NCI-H1436 (cell line): Measurements from ENCODE around the gene CDH13.

Experiments
- DNase-seq: peaks from one replicate; lab custom pipeline; 2025; lab: John Stamatoyannopoulos, UW

Gene CDH13

GRCh38 chr16:82699260-82699659 lies 72.5 kb downstream of the CDH13 start:
- DNase-seq, result no peak

GRCh38 chr16:82699711-82700495 lies 73.1 kb downstream of the CDH13 start:
- DNase-seq, result no peak

GRCh38 chr16:82700541-82701235 lies 73.9 kb downstream of the CDH13 start:
- DNase-seq, result no peak

DNA sequence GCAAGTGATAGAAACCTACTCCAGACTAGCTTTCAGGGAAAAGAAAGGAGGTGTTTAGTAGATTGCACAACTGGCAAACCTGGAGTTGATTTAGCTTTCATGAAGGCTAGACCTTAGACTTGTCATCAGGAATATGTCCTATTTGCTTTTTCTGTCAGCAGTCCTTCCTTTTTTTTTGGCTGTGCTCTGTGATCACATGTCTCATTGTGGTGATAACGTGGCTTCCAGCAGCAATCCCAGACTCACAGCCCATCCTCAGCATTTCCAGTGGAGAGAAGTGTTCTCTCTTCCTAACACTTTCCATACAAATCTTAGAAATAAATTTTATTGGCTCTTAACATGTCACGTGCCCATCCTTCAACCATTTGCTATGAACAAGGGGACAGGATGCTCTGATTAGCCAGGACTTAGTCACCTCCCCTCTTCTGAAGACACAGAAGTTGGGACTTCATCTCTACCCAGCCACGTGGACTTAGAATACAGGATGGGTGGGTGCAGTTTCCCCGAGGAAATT lies 74.7 kb downstream of the CDH13 start:
- DNase-seq, result no peak

DNA sequence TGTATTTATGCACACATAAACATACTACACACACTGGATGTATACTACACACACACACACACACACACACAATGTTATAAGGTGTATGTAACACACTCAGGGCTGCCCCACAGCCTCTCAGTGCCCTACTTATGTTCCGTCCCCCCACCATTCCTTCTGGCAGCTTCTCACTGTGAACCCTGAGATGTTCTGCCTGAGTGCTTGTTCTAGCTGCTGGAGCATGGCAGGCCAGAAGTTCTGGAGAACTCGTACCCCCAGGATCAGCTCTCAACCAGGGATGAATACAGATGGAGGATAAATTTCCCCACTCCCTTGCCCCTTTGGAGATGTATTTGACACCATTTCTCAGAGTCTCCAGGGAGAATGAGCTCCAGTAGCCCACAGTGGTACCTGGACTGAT lies 76.4 kb downstream of the CDH13 start:
- DNase-seq, result no peak

DNA sequence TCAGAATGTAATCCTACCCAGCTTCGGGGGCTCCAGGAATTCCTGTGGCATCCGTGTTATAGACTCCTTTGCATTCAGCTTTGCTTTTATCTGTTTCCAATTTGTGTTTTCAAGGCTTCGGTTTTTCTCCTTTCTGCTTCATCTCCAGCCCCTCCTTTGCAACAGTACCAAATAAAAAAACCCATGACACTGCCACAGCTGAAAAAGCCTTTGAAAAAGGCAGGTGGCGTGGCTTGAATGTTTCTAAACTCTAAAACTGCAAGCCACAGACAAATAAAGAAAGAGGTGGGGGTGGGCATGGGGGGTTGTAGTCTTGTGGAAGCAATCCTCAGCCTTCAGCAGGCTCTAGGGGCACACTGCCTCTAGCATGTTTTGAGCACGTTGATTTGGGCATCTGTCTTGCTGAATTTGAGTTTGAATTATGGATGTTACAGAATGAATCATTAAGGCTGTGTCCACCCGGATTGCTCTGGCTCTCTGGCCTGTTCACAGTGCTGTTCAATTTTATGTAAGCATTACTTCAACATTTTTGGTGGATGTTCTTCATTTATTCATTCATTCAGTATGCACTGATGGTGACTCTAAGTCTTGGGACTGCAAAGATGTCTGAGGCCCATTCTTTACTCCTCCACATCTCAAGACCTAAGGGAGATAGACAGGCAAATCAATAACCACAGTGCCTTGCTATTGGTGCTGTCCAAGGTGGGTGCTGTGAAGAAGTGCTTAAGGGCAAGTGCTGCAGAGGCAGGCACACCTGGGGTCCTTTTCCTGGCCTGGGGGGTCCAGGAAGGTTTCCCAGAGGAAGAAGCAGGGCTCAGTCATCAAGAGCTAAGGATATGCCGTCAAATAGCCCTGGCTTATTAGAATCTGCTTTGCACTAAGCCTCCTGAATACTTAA lies 77.4 kb downstream of the CDH13 start:
- no peak for DNase-seq

DNA sequence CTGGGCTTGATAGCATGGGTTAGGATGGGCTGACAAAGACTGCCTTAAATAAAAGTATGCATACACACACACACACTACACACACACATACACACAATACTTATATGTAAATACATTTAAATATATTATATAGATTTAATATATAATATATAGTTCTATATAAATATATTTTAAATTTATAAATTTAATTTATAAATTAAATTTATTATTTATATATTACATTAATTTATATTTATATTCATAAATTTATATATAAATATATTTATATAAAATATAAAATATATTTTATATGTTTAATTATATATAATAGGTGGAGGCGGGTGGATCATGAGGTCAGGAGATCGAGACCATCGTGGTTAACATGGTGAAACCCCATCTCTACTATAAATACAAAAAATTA lies 83.2 kb downstream of the CDH13 start:
- no peak for DNase-seq

DNA sequence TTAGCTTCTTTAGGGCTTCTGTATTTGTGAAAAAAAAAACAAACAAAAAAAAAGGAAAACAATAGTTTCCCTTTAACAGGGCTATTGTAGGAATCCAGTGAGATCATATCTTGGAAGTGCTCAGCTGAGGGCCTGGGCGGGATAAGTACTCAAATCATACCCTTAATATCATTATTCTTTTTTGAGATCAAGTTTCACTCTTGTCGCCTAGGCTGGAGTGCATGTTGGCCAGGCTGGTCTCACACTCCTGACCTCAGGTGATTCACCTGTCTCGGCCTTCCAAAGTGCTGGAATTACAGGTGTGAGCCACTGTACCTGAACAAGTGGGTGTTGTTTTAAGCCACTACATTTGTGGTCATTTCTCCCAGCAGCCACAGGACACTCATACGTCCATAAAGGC lies 87.0 kb downstream of the CDH13 start:
- no peak for DNase-seq

- DNase-seq, result no peak
Measured at GRCh38 chr16:82715160-82715559, 88.4 kb downstream of the CDH13 start.

DNA sequence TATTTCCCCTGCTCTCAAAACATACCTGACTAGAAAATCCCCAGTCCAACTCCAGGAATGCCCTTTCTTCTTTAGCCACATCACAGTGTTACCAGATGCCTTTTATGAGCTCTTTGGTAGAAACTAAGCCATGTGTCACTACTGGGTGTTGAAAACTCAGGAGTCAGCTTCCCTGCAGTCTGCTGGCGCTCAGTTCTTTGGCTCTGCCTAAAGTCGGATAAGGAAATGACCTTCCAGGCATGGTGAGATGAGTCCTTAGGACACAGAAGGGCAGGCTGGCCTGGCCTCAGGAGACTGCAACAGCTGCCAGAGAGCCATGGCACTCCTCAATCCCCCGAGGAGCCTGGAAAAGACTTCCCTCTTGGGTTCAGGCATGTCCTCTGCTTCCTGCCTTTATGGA lies 89.1 kb downstream of the CDH13 start:
- DNase-seq, result no peak

- DNase-seq, result no peak
Measured at GRCh38 chr16:82716361-82716855, 89.6 kb downstream of the CDH13 start.

- no peak for DNase-seq
Measured at GRCh38 chr16:82720414-82720813, 93.6 kb downstream of the CDH13 start.

DNA sequence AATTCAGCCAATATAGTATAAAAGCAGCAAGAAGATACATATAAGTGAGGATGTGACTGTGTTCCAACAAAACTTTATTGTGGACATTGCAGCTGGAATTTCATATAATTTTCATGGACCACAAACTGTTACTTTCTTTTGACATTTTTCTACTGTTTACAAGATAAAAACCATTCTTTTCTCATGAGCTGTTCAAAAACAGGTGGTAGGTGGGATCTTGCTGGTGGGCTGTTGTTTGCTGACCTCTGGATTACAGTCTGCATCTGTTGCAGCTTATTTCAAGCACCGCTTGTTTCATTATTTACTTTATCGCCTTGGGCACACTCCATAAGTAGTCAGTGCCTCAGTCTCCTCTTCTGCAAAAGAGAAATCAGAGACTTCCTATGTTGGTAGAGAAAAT lies 99.5 kb downstream of the CDH13 start:
- no peak for DNase-seq

- no peak for DNase-seq
Measured at GRCh38 chr16:82728901-82729300, 102.1 kb downstream of the CDH13 start.

DNA sequence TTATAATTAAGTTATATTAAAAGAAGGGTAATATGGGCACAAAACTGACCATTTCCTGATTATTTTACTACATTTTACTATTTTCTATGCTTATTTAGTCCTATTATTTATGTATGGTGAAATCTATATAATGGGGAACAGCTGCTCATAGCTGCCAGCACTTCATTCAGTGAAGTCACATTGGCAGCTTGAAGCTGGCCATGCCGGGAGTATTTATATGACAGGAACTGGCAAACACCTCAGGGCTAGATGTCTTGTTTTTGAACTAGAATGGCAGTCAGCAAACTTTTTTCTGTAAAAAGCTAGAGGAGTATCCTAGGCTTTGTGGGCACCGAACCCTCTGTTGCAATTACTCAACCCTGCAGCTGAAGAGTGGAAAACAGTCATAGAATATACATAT lies 104.1 kb downstream of the CDH13 start:
- no peak for DNase-seq

- no peak for DNase-seq
Measured at GRCh38 chr16:82732461-82732860, 105.7 kb downstream of the CDH13 start.

- DNase-seq, result no peak
Measured at GRCh38 chr16:82735186-82735585, 108.4 kb downstream of the CDH13 start.

DNA sequence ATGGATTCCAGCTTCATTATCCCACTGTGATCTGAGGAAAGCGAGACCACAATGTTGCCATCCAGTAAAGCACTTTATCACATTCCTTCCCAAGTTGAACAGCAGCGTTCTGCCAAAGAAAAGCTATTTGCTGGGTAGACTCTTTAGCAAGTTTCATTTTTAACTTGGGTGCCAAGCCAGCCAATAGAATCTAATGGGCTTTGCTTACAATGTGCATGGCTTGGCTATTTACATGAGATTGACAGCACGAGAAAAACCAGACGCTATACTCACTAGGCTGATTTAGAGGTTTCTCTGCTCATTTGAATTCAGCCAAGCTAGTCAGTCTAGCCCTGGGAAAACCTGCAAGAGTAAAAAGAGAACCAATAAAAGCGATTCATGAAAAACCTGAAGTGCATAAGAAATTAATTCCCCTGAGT lies 108.9 kb downstream of the CDH13 start:
- DNase-seq, result no peak

GRCh38 chr16:82736224-82736623 lies 109.5 kb downstream of the CDH13 start:
- DNase-seq, result no peak

DNA sequence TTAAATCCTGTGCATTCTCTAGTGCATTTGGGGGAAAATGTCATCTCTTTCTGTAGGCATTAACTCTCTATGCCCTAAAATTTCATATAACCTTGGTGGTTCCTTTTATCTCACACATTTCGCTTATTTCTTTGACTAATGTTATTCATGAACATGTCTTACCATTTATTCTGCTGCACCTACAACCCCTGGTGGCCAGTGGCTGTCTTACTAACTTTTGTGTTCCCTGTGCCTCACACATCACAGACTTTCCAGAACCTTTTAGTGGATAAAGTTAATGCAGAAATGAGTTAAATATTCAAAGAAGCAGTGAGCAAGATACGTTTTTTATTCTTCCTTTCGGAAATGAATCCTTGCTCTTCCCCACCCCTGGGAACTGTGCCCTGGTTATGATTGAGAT lies 111.9 kb downstream of the CDH13 start:
- no peak for DNase-seq

- DNase-seq, result no peak
Measured at GRCh38 chr16:82741073-82741615, 114.4 kb downstream of the CDH13 start.

GRCh38 chr16:82744958-82745357 lies 118.2 kb downstream of the CDH13 start:
- DNase-seq, result no peak
